GM19328 (cell line): Measurements from ENCODE around the gene ACOXL.

Experiments
- ATAC-seq: cut with Tn5 transposase; IDR thresholded peaks from one replicate; pipeline ENCODE4 v1.9.1; 2021; ENCODE audit warnings: mild to moderate bottlenecking, moderate library complexity; ENCODE audit not compliant: unreplicated experiment

The ACOXL gene

GRCh38 chr2:110718382-110718781 lies 14.0 kb upstream of the ACOXL start:
- ATAC-seq: no peak

- ATAC-seq: no peak
Observed at GRCh38 chr2:110718990-110719389, 13.4 kb upstream of the ACOXL start.

DNA sequence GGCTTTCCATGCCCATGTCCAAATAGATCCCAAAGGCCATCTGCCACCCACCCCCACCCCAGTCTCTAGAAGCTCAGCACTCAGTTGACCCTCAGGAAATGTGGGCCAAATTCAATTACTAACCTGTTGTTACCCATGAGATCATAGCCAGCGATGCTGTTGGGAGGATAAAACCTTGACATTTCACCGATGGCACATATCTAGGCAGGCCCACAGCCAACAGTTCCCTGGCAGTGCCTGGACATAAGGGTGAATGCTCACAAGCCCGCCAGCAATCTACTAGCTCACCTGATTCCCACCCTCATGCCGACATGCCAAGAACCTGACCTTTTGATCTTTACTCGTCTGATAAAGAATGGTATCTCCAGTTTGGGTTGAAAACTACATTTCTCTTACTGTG lies 11.8 kb upstream of the ACOXL start:
- ATAC-seq: no peak

DNA sequence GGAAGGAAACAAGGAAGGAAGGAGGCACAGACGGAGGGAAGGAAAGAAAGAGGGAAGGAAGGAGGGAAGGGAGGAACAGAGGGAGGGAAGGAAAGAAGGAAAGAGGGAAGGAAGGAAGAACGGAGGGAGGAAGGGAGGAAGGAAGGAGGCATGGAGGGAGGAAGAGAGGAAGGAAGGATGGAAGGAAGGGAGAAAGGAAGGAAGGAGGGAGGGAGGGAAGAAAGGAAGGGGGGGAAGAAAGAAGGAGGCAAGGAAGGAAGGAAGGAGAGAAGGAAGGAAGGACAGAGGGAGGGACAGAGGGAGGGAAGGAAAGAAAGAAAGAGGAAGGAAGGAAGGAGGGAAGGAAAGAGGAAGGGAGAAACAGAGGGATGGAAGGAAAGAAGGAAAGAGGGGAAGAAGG lies 7.6 kb upstream of the ACOXL start:
- ATAC-seq: no peak

DNA sequence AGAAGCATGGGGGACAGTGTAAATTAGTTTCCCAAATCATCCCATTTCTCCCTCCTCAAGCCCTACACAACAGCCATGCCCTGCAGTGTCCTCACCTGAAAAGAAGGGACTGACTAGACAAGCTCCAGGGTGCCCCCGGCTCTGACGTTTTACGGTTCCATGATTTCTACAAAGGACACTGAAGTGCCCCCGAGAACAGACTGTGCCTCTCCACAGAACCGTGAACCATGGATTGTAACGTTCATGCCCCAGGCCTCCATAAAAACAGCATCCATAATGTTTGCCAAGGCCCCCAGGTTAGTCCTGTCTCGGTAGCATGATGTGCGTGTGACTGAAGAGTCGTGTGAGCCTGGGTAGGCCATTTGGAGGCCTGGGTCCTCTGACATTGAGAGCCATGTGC lies 7.0 kb upstream of the ACOXL start:
- no peak for ATAC-seq

- no peak for ATAC-seq
Observed at GRCh38 chr2:110725859-110726258, 6.5 kb upstream of the ACOXL start.

DNA sequence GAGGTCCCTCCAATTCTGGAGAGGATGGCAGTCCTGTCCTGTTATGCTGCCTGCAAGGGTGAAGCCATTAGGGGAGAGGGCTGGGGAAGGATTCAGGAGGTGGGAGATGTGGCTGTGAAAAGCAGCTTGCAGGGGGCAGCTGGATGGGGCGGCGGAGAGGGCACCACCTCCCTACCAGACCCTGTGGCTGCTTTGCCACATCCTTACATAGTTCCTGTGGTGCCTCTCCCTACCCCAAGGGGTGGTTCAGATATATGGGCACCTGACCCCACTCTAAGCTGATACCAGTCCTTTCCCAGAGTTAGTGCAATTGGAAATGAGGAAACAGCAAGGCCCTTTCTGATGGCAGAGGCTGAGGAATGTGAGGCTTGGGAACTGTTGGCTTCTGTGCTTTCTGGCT lies 6.1 kb upstream of the ACOXL start:
- no peak for ATAC-seq

- no peak for ATAC-seq
Observed at GRCh38 chr2:110727923-110728322, 4.5 kb upstream of the ACOXL start.

- ATAC-seq: no peak
Observed at GRCh38 chr2:110729106-110729505, 3.3 kb upstream of the ACOXL start.

DNA sequence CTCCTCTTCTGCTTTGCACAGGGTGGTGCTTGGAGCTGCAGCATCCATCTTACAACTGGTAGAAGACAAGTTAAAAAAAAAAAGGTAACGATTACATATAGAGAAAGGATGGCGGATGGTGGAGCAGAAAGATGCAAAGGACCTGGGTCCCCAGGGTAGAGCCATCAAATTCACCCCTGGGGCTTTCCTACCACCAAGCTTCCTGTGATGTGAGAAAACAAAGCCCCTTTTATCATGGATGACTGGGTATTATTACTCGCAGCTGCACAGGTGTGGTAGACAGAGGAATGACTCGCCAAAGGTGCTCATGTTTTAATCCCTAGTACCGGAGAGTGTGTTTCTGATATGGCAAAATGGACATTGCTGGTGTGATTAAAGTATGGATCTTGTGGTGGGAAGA lies 1.3 kb upstream of the ACOXL start:
- ATAC-seq: no peak

DNA sequence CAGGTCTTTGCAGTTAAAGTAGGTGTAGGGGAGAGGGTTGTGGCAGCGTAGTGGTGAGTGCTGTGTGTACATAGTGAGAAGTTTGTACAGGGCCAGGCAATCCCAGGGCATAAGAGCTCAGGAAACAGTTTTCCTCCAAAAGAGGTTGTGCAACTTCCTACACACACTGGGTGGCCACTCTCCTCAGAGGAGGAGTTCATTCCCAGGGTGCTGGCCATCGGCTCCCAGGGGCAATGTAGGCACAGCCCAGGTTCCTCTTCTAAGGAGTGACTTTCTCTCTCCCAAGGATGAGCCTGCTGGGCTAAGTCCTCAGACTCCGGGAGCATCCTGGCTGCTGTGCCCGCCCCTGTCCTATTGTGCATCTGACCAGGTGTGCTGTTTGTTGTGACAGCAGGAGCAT lies 3.0 kb downstream of the ACOXL start:
- no peak for ATAC-seq

GRCh38 chr2:110737783-110738182 lies 5.4 kb downstream of the ACOXL start:
- ATAC-seq: no peak

GRCh38 chr2:110740747-110741349 lies 8.5 kb downstream of the ACOXL start:
- no peak for ATAC-seq

- no peak for ATAC-seq
Observed at GRCh38 chr2:110741491-110741980, 9.2 kb downstream of the ACOXL start.

DNA sequence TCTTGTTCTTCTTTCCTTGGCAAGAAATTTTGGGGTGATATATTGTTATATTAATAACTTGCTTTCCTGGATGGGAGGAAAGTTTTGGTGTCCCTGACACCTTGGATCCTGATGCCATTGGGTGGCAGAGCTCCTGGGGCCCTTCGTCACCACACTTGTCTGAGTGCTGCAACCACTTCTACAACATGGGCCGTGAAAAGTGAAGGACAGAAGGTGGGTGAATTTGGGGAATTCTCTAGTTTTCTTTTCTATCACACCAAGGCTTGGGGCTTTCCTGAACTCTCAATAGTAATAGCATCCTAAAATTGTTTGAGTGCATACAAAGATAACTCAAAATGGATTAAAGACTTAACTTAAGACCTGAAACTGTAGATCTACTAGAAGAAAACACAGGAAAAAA lies 10.0 kb downstream of the ACOXL start:
- ATAC-seq: no peak

GRCh38 chr2:110743600-110743999 lies 11.2 kb downstream of the ACOXL start:
- no peak for ATAC-seq

DNA sequence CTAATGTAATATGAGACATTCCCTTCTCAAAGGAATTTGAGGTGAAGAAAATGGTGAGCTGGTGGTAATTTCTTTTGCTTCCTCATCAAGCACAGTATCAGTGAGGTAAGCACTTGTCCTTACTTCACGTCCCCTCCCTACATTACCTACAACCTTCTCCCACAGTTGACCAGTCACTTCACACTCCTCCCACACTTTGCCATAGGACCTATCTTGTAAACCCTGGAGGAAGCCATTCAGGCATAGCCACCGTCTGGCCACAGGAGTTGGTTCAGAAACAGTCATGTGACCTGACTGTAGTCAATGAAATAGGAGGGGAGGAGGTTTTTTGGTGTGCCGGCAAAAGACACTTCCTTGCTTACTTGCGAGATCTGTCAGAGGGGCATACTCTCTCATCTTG lies 12.1 kb downstream of the ACOXL start:
- no peak for ATAC-seq

DNA sequence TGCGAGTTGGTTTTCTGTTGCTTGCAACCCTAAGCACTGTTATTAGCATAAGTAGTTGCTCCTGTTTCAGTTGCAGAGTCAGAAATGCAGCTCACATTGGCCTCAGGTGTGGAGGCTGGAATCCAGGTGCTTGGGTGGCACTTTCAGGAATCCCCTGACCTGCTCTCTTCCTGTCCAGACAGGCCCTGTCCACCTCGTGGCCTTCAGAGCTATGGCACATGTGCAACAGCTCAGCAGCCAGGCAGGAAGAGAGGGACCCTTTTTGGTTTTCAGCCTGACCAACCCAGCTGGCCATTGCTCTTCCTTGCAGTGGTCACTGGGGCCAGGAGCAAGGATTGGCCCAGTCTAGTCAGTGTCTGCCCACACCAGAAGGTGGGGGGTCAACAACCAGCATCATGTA lies 12.7 kb downstream of the ACOXL start:
- no peak for ATAC-seq

DNA sequence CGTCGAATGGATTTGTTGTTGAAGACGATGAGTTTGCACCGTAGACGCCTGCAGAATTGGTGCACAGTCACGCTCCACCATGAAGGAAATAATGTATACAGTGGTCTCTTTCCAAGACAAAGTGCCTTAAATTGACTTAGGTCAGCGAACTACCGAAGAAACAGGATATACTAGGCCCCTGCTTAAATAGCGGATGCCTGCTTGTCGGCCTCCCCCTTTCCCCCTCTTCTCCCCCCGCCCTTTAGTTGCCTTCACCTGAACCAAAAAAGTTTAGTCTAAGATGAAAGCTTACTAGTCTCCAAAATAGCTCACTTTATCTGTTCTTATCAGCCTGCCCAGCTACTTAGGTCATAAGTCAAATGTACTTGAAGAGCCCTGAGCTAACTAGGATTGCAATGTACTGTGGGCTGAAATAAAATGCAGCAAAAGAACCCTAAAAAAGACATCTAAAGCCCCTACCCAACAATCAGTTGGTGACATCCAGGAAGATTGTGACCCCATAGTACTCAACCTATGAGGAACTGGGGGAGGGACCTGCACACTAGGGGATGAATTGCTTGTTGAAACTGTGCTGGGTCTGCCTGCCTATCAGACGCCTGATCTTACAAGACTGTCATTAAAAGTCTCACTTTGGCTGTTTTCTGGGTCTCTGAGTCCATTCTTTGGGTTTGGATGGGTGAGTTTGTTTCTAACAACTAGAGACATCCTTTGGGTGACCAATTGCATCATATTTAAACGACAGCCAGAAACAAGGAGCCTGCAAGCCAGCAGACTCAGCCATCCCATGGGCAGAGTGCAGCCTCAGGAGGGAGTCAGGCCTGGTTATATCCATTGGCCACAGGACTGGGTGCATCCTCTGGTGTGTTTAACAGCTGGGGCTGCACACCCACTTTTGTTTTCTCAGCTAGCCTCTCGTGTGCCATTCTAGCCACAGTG lies 14.5 kb downstream of the ACOXL start:
- no peak for ATAC-seq

GRCh38 chr2:110747522-110748488 lies 15.4 kb downstream of the ACOXL start:
- no peak for ATAC-seq

GRCh38 chr2:110748489-110748867 lies 16.1 kb downstream of the ACOXL start:
- ATAC-seq: peak; percentile 97
